Activated CD4-positive, alpha-beta T cell treated with anti-CD3 and anti-CD28 coated beads, Interleukin-2, amount 10 ng/mL, durations not matched to agents 24 days and 14 days (primary cell): Measurements from ENCODE around the gene FARS2. TPM values are rescaled to one million over a fixed set of nuclear protein-coding genes. Genes with fewer than 3 reads are reported as not detected.

Experiments
- DNase-seq: peaks from one replicate; pipeline ENCODE4 v3.0.0; 2022
- H3K27ac Mint-ChIP-seq: one replicate; pipeline ENCODE4 v1.8.0; 2022; ENCODE audit warnings: mild to moderate bottlenecking, mixed read lengths
- H3K27me3 Mint-ChIP-seq: one replicate; pipeline ENCODE4 v1.8.0; 2022; ENCODE audit warnings: mixed read lengths
- H3K36me3 Mint-ChIP-seq: one replicate; pipeline ENCODE4 v1.8.0; 2022; ENCODE audit warnings: low read depth, mild to moderate bottlenecking, mixed read lengths
- H3K4me1 Mint-ChIP-seq: one replicate; pipeline ENCODE4 v1.8.0; 2021; ENCODE audit warnings: mixed read lengths
- H3K4me3 Mint-ChIP-seq: one replicate; pipeline ENCODE4 v1.8.0; 2022; ENCODE audit warnings: mild to moderate bottlenecking, moderate library complexity, mixed read lengths
- H3K9me3 Mint-ChIP-seq: one replicate; pipeline ENCODE4 v1.8.0; 2021; ENCODE audit warnings: mixed read lengths
- intact Hi-C: fragments of 100-400 bp; cut with micrococcal nuclease; formaldehyde crosslinking; loops from one replicate; pipeline ENCODE4 v1.15.1; 2023
- total RNA-seq: library from RNA; stranded (reverse); gene quantifications from 2 replicates; pipeline ENCODE4 v1.2.3, GENCODE V29; 2022

FARS2 gene
- total RNA-seq, 1 donor from 2014 or later = 24.7 TPM

- Mint-ChIP-seq H3K4me1 (peaks cover 12% of the 10 kb centered on the region), H3K9me3 (no peaks in the 10 kb centered on the region), H3K27me3 (no peaks in the 10 kb centered on the region), H3K4me3 (no peak overlapping the region), H3K27ac (no peak overlapping the region), H3K36me3 (peaks cover 4% of the 10 kb centered on the region)
- intact Hi-C loops = no loop called here
- no peak for DNase-seq
Measured at GRCh38 chr6:5506149-5506548, 244.8 kb downstream of the FARS2 start.

GRCh38 chr6:5506597-5506996 is 245.3 kb downstream of the FARS2 start:
- no peaks in the 10 kb centered on the region for H3K9me3 Mint-ChIP-seq
- peaks cover 12% of the 10 kb centered on the region for H3K4me1 Mint-ChIP-seq
- intact Hi-C loops = no loop called here
- H3K27me3 Mint-ChIP-seq = no peaks in the 10 kb centered on the region
- H3K4me3 Mint-ChIP-seq = peak overlapping the region; percentile 25
- H3K36me3 Mint-ChIP-seq = peaks cover 4% of the 10 kb centered on the region
- no peak overlapping the region for H3K27ac Mint-ChIP-seq
- no peak for DNase-seq

GRCh38 chr6:5507131-5507681 is 245.9 kb downstream of the FARS2 start:
- intact Hi-C loops = no loop called here
- Mint-ChIP-seq H3K4me3 (peak overlapping the region; percentile 25), H3K27me3 (no peaks in the 10 kb centered on the region), H3K9me3 (no peaks in the 10 kb centered on the region), H3K36me3 (peaks cover 1% of the 10 kb centered on the region), H3K4me1 (peaks cover 15% of the 10 kb centered on the region), H3K27ac (peak overlapping the region; percentile 4)
- DNase-seq = no peak

- no peaks in the 10 kb centered on the region for H3K27me3 Mint-ChIP-seq
- no peak overlapping the region for H3K4me3 Mint-ChIP-seq
- H3K9me3 Mint-ChIP-seq = no peaks in the 10 kb centered on the region
- H3K4me1 Mint-ChIP-seq = peaks cover 16% of the 10 kb centered on the region
- no peak overlapping the region for H3K27ac Mint-ChIP-seq
- H3K36me3 Mint-ChIP-seq = peaks cover 1% of the 10 kb centered on the region
- intact Hi-C loops = no loop called here
- DNase-seq = no peak
Measured at GRCh38 chr6:5509106-5509505, 247.8 kb downstream of the FARS2 start.

- Mint-ChIP-seq H3K4me1 (peaks cover 17% of the 10 kb centered on the region), H3K9me3 (no peaks in the 10 kb centered on the region), H3K4me3 (no peak overlapping the region), H3K27me3 (no peaks in the 10 kb centered on the region), H3K27ac (no peak overlapping the region), H3K36me3 (peaks cover under 1% of the 10 kb centered on the region)
- DNase-seq = no peak
- intact Hi-C loops = no loop called here
Measured at GRCh38 chr6:5510331-5511133, 249.2 kb downstream of the FARS2 start.

- no peak overlapping the region for H3K27ac Mint-ChIP-seq
- no peaks in the 10 kb centered on the region for H3K36me3 Mint-ChIP-seq
- H3K4me3 Mint-ChIP-seq = no peak overlapping the region
- H3K4me1 Mint-ChIP-seq = peaks cover 19% of the 10 kb centered on the region
- intact Hi-C loops = no loop called here
- no peak for DNase-seq
- no peaks in the 10 kb centered on the region for H3K27me3 Mint-ChIP-seq
- no peaks in the 10 kb centered on the region for H3K9me3 Mint-ChIP-seq
Measured at GRCh38 chr6:5511954-5512353, 250.6 kb downstream of the FARS2 start.

GRCh38 chr6:5512422-5512821 is 251.1 kb downstream of the FARS2 start:
- Mint-ChIP-seq H3K4me3 (no peak overlapping the region), H3K36me3 (no peaks in the 10 kb centered on the region), H3K27ac (no peak overlapping the region), H3K27me3 (no peaks in the 10 kb centered on the region), H3K4me1 (peaks cover 14% of the 10 kb centered on the region), H3K9me3 (no peaks in the 10 kb centered on the region)
- intact Hi-C loops = no loop called here
- no peak for DNase-seq

- no peaks in the 10 kb centered on the region for H3K9me3 Mint-ChIP-seq
- H3K27me3 Mint-ChIP-seq = no peaks in the 10 kb centered on the region
- peaks cover 19% of the 10 kb centered on the region for H3K4me1 Mint-ChIP-seq
- no peak overlapping the region for H3K27ac Mint-ChIP-seq
- no peak overlapping the region for H3K4me3 Mint-ChIP-seq
- no peaks in the 10 kb centered on the region for H3K36me3 Mint-ChIP-seq
- intact Hi-C loops = no loop called here
- DNase-seq = no peak
Measured at GRCh38 chr6:5513408-5513807, 252.1 kb downstream of the FARS2 start.

GRCh38 chr6:5514353-5514752 is 253.0 kb downstream of the FARS2 start:
- H3K36me3 Mint-ChIP-seq = no peaks in the 10 kb centered on the region
- no peak overlapping the region for H3K4me3 Mint-ChIP-seq
- no peaks in the 10 kb centered on the region for H3K27me3 Mint-ChIP-seq
- H3K27ac Mint-ChIP-seq = no peak overlapping the region
- DNase-seq = no peak
- H3K4me1 Mint-ChIP-seq = peaks cover 23% of the 10 kb centered on the region
- no peaks in the 10 kb centered on the region for H3K9me3 Mint-ChIP-seq
- intact Hi-C loops = no loop called here

- Mint-ChIP-seq H3K36me3 (no peaks in the 10 kb centered on the region), H3K4me1 (peaks cover 23% of the 10 kb centered on the region), H3K4me3 (no peak overlapping the region), H3K27me3 (no peaks in the 10 kb centered on the region), H3K27ac (no peak overlapping the region), H3K9me3 (no peaks in the 10 kb centered on the region)
- DNase-seq = no peak
- intact Hi-C loops = loop anchor here (5.0 kb wide), 1 partner anchor 472 kb away; no protein-coding TSS in a partner anchor
Measured at GRCh38 chr6:5515200-5515599, 253.9 kb downstream of the FARS2 start.

- no peaks in the 10 kb centered on the region for H3K9me3 Mint-ChIP-seq
- no peaks in the 10 kb centered on the region for H3K36me3 Mint-ChIP-seq
- no peak overlapping the region for H3K27ac Mint-ChIP-seq
- H3K27me3 Mint-ChIP-seq = no peaks in the 10 kb centered on the region
- H3K4me1 Mint-ChIP-seq = peaks cover 25% of the 10 kb centered on the region
- no peak for DNase-seq
- H3K4me3 Mint-ChIP-seq = no peak overlapping the region
- intact Hi-C loops = loop anchor here (5.0 kb wide), 1 partner anchor 471 kb away; no protein-coding TSS in a partner anchor
Measured at GRCh38 chr6:5516036-5516435, 254.7 kb downstream of the FARS2 start.

GRCh38 chr6:5517796-5518195 is 256.5 kb downstream of the FARS2 start:
- DNase-seq = peak; percentile 74
- peaks cover 31% of the 10 kb centered on the region for H3K4me1 Mint-ChIP-seq
- H3K36me3 Mint-ChIP-seq = no peaks in the 10 kb centered on the region

GRCh38 chr6:5518936-5519491 is 257.7 kb downstream of the FARS2 start:
- peak overlapping the region; percentile 48 for H3K27ac Mint-ChIP-seq
- DNase-seq = peak; percentile 60
- no peaks in the 10 kb centered on the region for H3K36me3 Mint-ChIP-seq
- H3K27me3 Mint-ChIP-seq = no peaks in the 10 kb centered on the region
- H3K9me3 Mint-ChIP-seq = no peaks in the 10 kb centered on the region
- intact Hi-C loops = loop anchor here (5.0 kb wide), 1 partner anchor 468 kb away; no protein-coding TSS in a partner anchor
- no peak overlapping the region for H3K4me3 Mint-ChIP-seq
- H3K4me1 Mint-ChIP-seq = peaks cover 31% of the 10 kb centered on the region

More at GRCh38 chr6:5517796-5518195, 256.5 kb downstream of the FARS2 start:
- Mint-ChIP-seq H3K4me3 (peak overlapping the region; percentile 17), H3K9me3 (no peaks in the 10 kb centered on the region), H3K27me3 (no peaks in the 10 kb centered on the region), H3K27ac (peak overlapping the region; percentile 85)
- intact Hi-C loops = loop anchor here (5.0 kb wide), 1 partner anchor 470 kb away; no protein-coding TSS in a partner anchor

GRCh38 chr6:5520796-5521195 is 259.5 kb downstream of the FARS2 start:
- Mint-ChIP-seq H3K27ac (no peak overlapping the region), H3K36me3 (no peaks in the 10 kb centered on the region), H3K4me1 (peaks cover 29% of the 10 kb centered on the region), H3K4me3 (no peak overlapping the region), H3K27me3 (no peaks in the 10 kb centered on the region), H3K9me3 (no peaks in the 10 kb centered on the region)
- intact Hi-C loops = no loop called here
- no peak for DNase-seq
